Measurements from ENCODE around the gene NAXD. TPM values are rescaled to one million over a fixed set of nuclear protein-coding genes. Genes with fewer than 3 reads are reported as not detected.

NAXD gene
- total and polyA plus RNA-seq, 10 of the 15 experiments (the other 5 are each of a cell fraction or from before 2014, with no cell fraction given): 1.5 to 36.2 (median 23.8) TPM

GRCh38 chr13:110624766-110625756, 9.7 kb downstream of the NAXD start:
- ChIA-PET RAD21 (ENCODE audit: unreplicated experiment) (interaction anchor here (0.6 kb wide), 1 partner anchor 53 kb away, joined by 3 read pairs; no protein-coding TSS in a partner anchor), POLR2A (interaction anchor here (0.8 kb wide), 1 partner anchor 15 kb away, joined by 3 read pairs; no protein-coding TSS in a partner anchor), SMC1A (ENCODE audit: uncharacterized antibody, unreplicated experiment) (interaction anchor here (1.0 kb wide), 1 partner anchor 169 kb away, joined by 5 read pairs; no protein-coding TSS in a partner anchor), CTCF (interaction anchor here (0.9 to 1.7 kb wide), 3 partner anchors 19 to 169 kb away, joined by 3 to 5 read pairs (median 4); no protein-coding TSS in a partner anchor)
- intact Hi-C loops (cut with micrococcal nuclease; ENCODE audit: unreplicated experiment) (no loop called here), in situ Hi-C loops (cut with MboI) (no loop called here)
- no peak overlapping the region for H3K9ac ChIP-seq (ENCODE audit: control insufficient read depth, insufficient read depth, low read length)
- no peak overlapping the region for H3K4me3 ChIP-seq
- DNase-seq (ENCODE audit: low read depth, low spot score) (no peak), ATAC-seq (no peak), FAIRE-seq (no peak)
- H3K79me2 ChIP-seq (ENCODE audit: control insufficient read depth, insufficient read depth, low read length): peaks cover 29% of the 10 kb centered on the region
- TF ChIP-seq TCF3 (IDR thresholded peaks at IDR 0.05; ENCODE audit: borderline replicate concordance, insufficient read depth, low read depth, low read length) (0 out of 2 replicates have a peak, but pooled peaks have one; percentile 70), BCL3 (IDR thresholded peaks at IDR 0.05; ENCODE audit: borderline replicate concordance, insufficient read depth, low read depth, low read length, poor library complexity, severe bottlenecking) (peak; percentile 95), PBX3 (IDR thresholded peaks at IDR 0.05; ENCODE audit: insufficient replicate concordance, low read depth, low read length) (peak; percentile 51), MYB (IDR thresholded peaks at IDR 0.05; ENCODE audit: borderline replicate concordance, low read depth, low read length) (no peak)
- no TSS peak for BruUV-seq (replicated peaks)
- H2AFZ ChIP-seq (ENCODE audit: control insufficient read depth, low read depth, low read length): no peak overlapping the region
- H3K27me3 ChIP-seq (replicated peaks in 1 of 2; ENCODE audit: control insufficient read depth in 2 of 2, insufficient read depth in 2 of 2, low read length in 1 of 2): no peaks in the 10 kb centered on the region
- H3K9me3 ChIP-seq (replicated peaks; ENCODE audit: control insufficient read depth, insufficient read depth, low read length): no peaks in the 10 kb centered on the region
- WGBS (ENCODE audit: insufficient coverage, insufficient replicate concordance, low lambda C conversion rate, missing lambda C conversion rate): 95% methylated on average over 40 of the region's 41 CpGs
- peaks cover 16 to 19% of the 10 kb centered on the region in 2 experiments for H3K36me3 ChIP-seq (ENCODE audit: control insufficient read depth in 2 of 2, insufficient read depth in 2 of 2, low read length in 1 of 2)
- H3K4me1 ChIP-seq (ENCODE audit: control insufficient read depth, insufficient read depth, low read length): no peaks in the 10 kb centered on the region
- no peak overlapping the region for H3K4me2 ChIP-seq (ENCODE audit: control insufficient read depth, insufficient read depth)
- H3K27ac ChIP-seq (ENCODE audit: control insufficient read depth, insufficient read depth): no peak overlapping the region
- H4K20me1 ChIP-seq (ENCODE audit: control insufficient read depth, insufficient read depth): peaks cover 6% of the 10 kb centered on the region; the same call in 1 of the 2 replicates
